Thyroid gland (tissue), 4 donors: ENCODE results near the gene IGDCC3. TPM values are rescaled to one million over a fixed set of nuclear protein-coding genes. Genes with fewer than 3 reads are reported as not detected.

Experiments used
- DNase-seq, 2 donors: peaks; one replicate each; pipeline ENCODE4 v3.0.0-alpha.2; 2019
- H3K27ac ChIP-seq, 3 donors: fragments of 200-600 bp; sonication (generic); 1 replicate in 2 of 3; 2 replicates in 1 of 3; pipeline ENCODE4 v1.5.1; 2016 to 2019; ENCODE audit warnings: mild to moderate bottlenecking in 1 of 3, moderate library complexity in 1 of 3
- H3K27me3 ChIP-seq: fragments of 200-600 bp; sonication (generic); one replicate; pipeline ENCODE4 v1.5.1; 2019
- H3K36me3 ChIP-seq, 2 donors: fragments of 200-600 bp; sonication (generic); one replicate each; pipeline ENCODE4 v1.5.1; 2016 to 2019
- H3K4me1 ChIP-seq, 2 donors: fragments of 200-600 bp; sonication (generic); one replicate each; pipeline ENCODE4 v1.5.1; 2017 to 2019
- H3K4me3 ChIP-seq, 3 donors: fragments of 200-600 bp; sonication (generic); replicated peaks in 1 of 3; 1 replicate in 2 of 3; 2 replicates in 1 of 3; pipeline ENCODE4 v1.5.1; 2016; ENCODE audit warnings: mild to moderate bottlenecking in 1 of 3
- H3K9me3 ChIP-seq: fragments of 200-600 bp; sonication (generic); one replicate; pipeline ENCODE4 v1.5.1; 2017
- CTCF ChIP-seq, 6 experiments: fragments of 200-600 bp in 3 of 6; fragments of 450-650 bp in 3 of 6; sonication (generic) in 3 of 6; IDR thresholded peaks; one replicate each; pipeline ENCODE4 v1.5.1; 2016 to 2019; ENCODE audit warnings: antibody characterized with exemption in 6 of 6, mild to moderate bottlenecking in 2 of 6, inconsistent platforms in 1 of 6, moderate library complexity in 1 of 6
- POLR2A ChIP-seq, 2 donors: fragments of 450-650 bp; IDR thresholded peaks; one replicate each; pipeline ENCODE4 v1.6.1; 2017; ENCODE audit warnings: antibody characterized with exemption in 2 of 2, mild to moderate bottlenecking in 2 of 2, moderate library complexity in 1 of 2
- WGBS, 2 donors: methylation state at CpG; one replicate each; pipeline ENCODE4 v1.1.5; 2017; 5-methylcytosine and 5-hydroxymethylcytosine counted together
- intact Hi-C: fragments of 100-400 bp; cut with DNase I; formaldehyde crosslinking; loops from one replicate; pipeline ENCODE4 v1.15.1; 2023
- total RNA-seq, 4 donors: library from RNA; depleted of rRNA; stranded (reverse); fragments of >200 nt; gene quantifications; one replicate each; pipeline ENCODE4 v1.2.3, GENCODE V29; 2016

IGDCC3 gene
- total RNA-seq, 4 donors from 2014 or later, result 0.22 to 1.5 (median 0.61) TPM

- no peaks in the 10 kb centered on the region for H3K9me3 ChIP-seq
- H3K36me3 ChIP-seq, result no peaks in the 10 kb centered on the region
- no peak overlapping the region for H3K4me3 ChIP-seq
- no peak overlapping the region for H3K27ac ChIP-seq
- intact Hi-C loops, result no loop called here
- no peak for TF ChIP-seq POLR2A (IDR thresholded peaks at IDR 0.05)
- no peak for TF ChIP-seq CTCF (IDR thresholded peaks at IDR 0.05)
- 96 to 97% methylated on average over 2 of the region's 2 CpGs for WGBS, 2 donors
- no peak for DNase-seq
- no peaks in the 10 kb centered on the region for H3K27me3 ChIP-seq
- peaks cover 0 to 10% of the 10 kb centered on the region in 2 donors for H3K4me1 ChIP-seq
Measured at GRCh38 chr15:65363766-65364165, 14.0 kb downstream of the IGDCC3 start.

GRCh38 chr15:65363306-65363705 is 14.5 kb downstream of the IGDCC3 start:
- Histone ChIP-seq H3K4me3 (no peak overlapping the region), H3K9me3 (no peaks in the 10 kb centered on the region), H3K4me1 (peaks cover 0 to 8% of the 10 kb centered on the region in 2 donors), H3K27ac (no peak overlapping the region), H3K27me3 (no peaks in the 10 kb centered on the region), H3K36me3 (no peaks in the 10 kb centered on the region)
- intact Hi-C loops, result no loop called here
- DNase-seq, result no peak
- 93 to 98% methylated on average over 6 to 7 of the region's 7 CpGs for WGBS, 2 donors
- no peak for TF ChIP-seq CTCF (IDR thresholded peaks at IDR 0.05)
- no peak for TF ChIP-seq POLR2A (IDR thresholded peaks at IDR 0.05)

GRCh38 chr15:65362491-65362890 is 15.3 kb downstream of the IGDCC3 start:
- TF ChIP-seq POLR2A (IDR thresholded peaks at IDR 0.05) (no peak), CTCF (IDR thresholded peaks at IDR 0.05) (no peak)
- WGBS, 2 donors, result 88 to 89% methylated on average over 7 to 8 of the region's 8 CpGs
- H3K4me3 ChIP-seq, result no peak overlapping the region
- intact Hi-C loops, result no loop called here
- H3K27me3 ChIP-seq, result no peaks in the 10 kb centered on the region
- H3K36me3 ChIP-seq, result no peaks in the 10 kb centered on the region
- DNase-seq, result no peak
- H3K27ac ChIP-seq, result no peak overlapping the region
- H3K9me3 ChIP-seq, result no peaks in the 10 kb centered on the region
- no peaks in the 10 kb centered on the region for H3K4me1 ChIP-seq

GRCh38 chr15:65361708-65362459 is 15.9 kb downstream of the IGDCC3 start:
- Histone ChIP-seq H3K27ac (no peak overlapping the region), H3K4me1 (no peaks in the 10 kb centered on the region), H3K36me3 (no peaks in the 10 kb centered on the region), H3K27me3 (no peaks in the 10 kb centered on the region), H3K4me3 (no peak overlapping the region), H3K9me3 (no peaks in the 10 kb centered on the region)
- no peak for TF ChIP-seq POLR2A (IDR thresholded peaks at IDR 0.05)
- TF ChIP-seq CTCF (IDR thresholded peaks at IDR 0.05), result no peak
- 80 to 86% methylated on average over 14 to 18 of the region's 32 CpGs for WGBS, 2 donors
- DNase-seq, result no peak
- intact Hi-C loops, result no loop called here

- intact Hi-C loops, result no loop called here
Measured at GRCh38 chr15:65360506-65360905, 17.3 kb downstream of the IGDCC3 start.

More at GRCh38 chr15:65360506-65360905, 17.3 kb downstream of the IGDCC3 start:
- Histone ChIP-seq H3K27ac (no peak overlapping the region), H3K4me3 (no peak overlapping the region), H3K4me1 (peaks cover 0 to 4% of the 10 kb centered on the region in 2 donors), H3K27me3 (no peaks in the 10 kb centered on the region), H3K36me3 (no peaks in the 10 kb centered on the region), H3K9me3 (no peaks in the 10 kb centered on the region)
- 88 to 93% methylated on average over 1 of the region's 1 CpG for WGBS, 2 donors
- no peak for DNase-seq
- TF ChIP-seq CTCF (IDR thresholded peaks at IDR 0.05) (no peak), POLR2A (IDR thresholded peaks at IDR 0.05) (no peak)
